Inferior parietal cortex (tissue), 1 donor: Measurements from ENCODE around the gene PCNT.

Experiments used
- DNase-seq: peaks from one replicate; pipeline ENCODE4 v3.0.0-alpha.2; 2016; ENCODE audit errors: extremely low spot score

PCNT gene

DNA sequence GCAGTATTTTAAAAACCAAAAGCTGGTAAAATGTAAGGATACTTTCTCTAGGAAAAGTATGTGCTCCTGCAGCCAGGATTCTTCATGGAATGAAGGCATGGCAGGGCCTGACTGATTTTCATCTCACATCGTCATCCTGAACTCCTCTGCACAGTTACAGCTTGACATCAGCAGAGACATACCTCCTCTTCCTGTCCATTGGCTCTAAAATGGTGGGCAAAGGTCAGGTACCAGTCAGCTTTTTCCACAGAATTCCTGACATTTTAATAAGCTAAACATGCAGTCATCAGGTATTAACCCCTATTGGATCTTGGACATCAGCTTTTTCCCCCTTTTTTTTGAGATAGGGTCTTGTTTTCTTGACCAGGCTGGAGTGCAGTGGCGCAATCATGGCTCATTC lies 5.8 kb downstream of the PCNT start:
- no peak for DNase-seq

DNA sequence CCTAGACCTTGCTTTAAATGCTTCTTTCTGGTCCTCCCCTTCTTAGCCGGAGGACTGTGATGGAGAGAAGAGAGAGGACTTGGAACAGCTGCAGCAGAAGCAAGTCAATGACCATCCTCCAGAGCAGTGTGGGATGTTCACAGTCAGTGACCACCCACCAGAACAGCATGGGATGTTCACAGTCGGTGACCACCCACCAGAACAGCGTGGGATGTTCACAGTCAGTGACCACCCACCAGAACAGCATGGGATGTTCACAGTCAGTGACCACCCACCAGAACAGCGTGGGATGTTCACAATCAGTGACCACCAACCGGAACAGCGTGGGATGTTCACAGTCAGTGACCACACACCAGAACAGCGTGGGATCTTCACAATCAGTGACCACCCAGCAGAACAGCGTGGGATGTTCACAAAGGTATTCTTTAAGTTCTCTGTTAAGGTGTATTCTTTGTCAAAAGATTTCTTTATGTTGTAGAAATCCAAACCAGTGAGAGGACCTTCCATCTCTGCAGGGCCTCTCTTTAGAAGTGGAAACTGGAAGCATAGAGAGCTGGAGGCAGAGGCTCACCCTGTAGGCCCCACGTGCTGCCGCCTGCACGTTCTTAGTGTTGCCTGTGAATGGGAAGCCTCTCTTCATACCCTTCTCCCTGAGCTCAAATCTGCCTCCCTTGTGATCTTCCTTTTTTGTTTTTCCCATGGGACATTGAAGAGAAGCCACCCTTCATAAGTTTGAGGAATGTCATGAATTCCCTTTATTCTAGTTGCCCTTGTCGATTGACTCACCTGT lies 10.6 kb downstream of the PCNT start:
- DNase-seq = no peak

DNA sequence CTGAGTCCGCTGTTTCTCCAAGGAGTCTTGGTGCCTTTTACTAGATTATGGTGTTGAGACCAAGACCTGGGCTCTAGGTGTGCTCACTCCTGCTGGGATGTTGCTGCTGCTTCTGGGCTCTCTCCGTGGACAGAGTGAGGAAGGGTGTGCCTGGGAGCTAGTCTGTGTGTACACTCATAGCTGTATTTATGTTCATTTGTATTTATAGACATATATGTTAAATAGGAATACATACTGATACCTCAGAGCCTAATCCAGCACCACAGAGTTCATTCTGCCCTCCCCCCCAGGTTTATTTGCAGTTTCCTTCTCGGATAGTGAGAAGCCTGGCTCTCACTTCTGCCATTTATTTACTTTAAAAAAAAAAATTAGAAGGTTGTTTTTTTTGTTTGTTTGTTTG lies 12.6 kb downstream of the PCNT start:
- DNase-seq = no peak

DNA sequence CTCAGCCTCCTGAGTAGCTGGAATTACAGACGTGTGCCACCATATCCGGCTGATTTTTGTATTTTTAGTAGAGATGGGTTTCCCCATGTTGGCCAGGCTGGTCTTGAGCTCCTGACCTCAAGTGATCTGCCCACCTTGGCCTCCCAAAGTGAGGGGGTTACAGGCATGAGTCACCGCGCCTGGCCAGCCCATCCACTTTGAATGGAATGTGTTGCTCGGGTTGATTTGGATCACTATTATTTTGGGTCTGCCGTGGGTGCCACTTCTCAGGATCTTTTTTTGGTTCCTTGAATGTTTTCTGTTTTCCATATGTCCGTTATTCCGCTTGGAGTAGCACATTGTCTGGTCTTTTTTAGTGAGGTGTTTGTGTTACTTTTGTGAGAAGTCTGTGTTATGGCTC lies 17.0 kb downstream of the PCNT start:
- DNase-seq = no peak

DNA sequence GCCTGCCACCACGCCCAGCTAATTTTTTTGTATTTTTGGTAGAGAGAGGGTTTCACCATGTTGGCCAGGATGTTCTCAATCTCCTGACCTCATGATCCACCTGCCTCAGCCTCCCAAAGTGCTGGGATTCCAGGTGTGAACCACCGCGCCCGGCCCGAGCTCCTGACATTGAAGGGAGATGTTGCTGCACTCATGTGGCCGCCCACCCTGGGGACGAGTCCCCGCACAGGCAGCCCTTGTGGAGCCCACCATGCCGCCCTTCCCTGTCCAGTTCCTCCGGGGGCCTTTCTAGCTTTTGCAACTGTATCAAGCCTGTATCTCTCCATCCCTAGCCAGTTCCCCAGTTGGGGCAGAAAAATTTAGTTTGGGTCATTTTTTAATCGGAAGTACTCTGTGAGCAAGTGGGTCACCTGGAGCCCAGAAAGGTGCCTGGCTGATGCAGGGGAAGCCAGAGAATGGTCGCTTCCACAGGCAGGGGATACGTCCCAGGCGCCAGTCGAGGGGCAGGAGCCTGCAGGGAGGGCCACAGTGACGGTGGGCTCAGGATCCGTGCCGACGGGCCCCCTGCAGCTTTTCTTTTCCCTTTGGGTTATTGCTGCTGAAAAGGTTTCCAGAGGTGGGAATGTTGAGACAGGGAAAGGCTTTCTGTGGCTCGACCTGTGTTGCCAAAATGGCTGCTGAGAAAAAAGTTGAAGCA lies 20.4 kb downstream of the PCNT start:
- DNase-seq = no peak

GRCh38 chr21:46345861-46346260 lies 21.9 kb downstream of the PCNT start:
- no peak for DNase-seq

DNA sequence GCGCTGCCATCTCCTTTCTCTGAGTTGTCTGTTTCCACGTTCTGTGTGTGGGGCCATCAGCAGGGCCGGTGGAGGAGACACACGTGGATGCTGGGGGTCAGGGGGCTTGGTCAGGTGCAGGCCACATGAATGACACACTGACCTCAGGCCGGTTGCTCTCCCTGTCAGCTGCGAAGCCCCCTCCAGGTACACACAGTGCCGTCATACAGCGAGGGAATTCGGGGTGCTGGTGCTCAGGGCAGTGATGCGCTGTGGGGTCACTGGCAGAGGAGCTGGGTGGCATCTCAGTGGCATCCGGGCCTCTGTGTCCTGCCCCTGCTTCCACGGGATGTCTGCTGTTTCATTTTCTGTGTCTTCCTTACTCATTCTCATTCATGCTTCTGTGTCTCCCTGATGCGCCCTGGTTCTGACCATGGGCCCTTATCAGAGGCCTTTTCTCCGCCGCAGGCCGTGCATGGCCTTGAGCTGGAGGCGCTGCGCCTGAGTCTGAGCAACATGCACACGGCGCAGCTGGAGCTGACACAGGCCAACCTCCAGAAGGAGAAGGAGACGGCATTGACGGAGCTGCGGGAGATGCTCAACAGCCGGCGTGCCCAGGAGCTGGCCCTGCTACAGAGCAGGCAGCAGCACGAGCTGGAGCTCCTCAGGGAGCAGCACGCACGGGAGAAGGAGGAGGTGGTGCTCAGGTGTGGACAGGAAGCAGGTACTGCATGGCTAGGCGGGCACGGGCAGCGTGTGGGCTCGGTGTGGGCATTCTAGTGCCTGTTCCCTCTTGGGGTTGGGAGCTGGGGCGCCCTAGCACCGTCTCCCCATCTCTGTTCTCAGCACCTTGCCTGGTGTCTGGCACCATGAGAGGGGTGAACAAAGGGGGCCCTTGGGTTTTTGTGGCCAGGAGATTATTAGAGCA lies 22.6 kb downstream of the PCNT start:
- no peak for DNase-seq

GRCh38 chr21:46347203-46347550 lies 23.2 kb downstream of the PCNT start:
- DNase-seq = no peak

- no peak for DNase-seq
These were observed 23.9 kb downstream of the PCNT start for GRCh38 chr21:46347791-46348381.

DNA sequence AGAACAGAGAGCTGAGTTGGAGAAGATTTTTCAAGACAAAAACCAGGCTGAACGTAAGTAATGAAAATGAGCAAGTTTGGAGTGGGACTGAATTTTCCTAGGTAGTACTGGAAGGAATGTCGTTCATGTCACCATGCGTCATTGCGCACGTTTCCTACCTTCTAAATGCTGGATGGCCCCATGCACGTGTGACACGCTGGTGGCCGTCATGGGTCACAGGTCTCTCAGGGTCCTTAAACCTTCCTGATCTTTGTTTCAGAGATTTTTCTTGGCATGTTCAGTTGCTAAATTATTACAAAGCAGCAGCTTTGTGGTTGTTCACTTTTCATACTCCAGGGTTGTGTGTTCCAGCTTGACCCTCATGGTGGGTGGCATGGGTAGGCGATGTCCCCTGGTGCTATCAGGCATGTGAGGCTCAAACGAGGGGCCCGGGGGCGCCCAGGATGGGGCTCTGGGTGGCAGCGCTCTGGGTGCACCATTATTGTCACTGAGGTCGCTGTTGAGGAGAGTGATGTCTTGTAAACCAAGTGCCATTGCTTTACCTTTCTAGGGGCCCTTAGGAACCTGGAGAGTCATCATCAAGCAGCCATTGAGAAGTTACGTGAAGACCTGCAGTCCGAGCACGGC lies 25.3 kb downstream of the PCNT start:
- no peak for DNase-seq

- DNase-seq = no peak
These were observed 26.6 kb downstream of the PCNT start for GRCh38 chr21:46350571-46350970.

GRCh38 chr21:46350981-46351380 lies 27.0 kb downstream of the PCNT start:
- no peak for DNase-seq

DNA sequence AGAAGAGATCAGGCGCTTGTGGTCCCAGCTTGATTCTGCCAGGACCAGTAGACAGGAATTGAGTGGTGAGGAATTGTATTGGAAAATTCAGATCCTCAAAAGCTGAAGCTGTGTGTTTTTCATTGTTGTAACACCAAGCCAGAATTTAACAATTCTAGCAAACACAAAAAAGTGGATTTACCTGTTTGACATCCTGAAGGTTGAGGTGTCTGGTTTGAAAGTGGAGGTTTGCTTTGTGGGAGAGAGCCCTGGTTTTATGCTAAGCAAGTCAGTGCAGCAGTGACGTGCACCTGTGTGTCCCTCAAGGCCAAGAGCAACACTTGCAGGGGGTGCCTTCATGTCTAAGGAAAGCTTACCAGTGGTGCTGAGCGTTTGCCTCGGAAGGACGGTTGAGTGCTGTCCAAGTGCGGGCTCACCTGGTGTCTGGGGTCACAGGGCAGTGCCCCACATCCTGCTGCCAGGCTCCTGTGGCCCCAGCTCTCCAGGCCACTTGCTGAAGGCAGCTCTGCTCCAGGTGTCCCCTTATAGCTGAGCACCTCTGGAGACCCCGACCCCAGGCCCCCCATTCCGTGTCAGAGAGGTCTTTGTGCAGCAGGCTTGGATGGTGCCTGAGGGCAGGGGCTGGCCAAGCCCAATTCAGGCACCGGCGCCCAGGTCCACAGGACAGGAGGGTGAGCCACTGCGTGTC lies 27.7 kb downstream of the PCNT start:
- no peak for DNase-seq

- DNase-seq = no peak
These were observed 28.2 kb downstream of the PCNT start for GRCh38 chr21:46352164-46352515.

DNA sequence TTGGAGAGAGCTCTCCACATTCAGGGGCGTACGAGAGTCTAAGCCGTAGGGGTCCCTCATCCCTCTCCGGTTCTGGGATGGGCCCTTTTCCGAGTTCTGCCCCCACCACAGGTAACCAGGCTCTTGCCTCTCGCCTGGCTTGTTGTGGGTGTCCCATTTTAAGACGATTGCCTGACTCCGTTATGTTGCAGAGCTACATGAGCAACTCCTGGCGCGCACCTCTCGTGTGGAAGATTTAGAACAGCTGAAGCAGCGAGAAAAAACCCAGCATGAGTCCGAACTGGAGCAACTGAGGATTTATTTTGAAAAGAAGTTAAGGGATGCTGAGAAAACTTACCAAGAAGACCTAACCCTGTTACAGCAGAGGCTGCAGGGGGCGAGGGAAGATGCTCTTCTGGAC lies 29.0 kb downstream of the PCNT start:
- no peak for DNase-seq

DNA sequence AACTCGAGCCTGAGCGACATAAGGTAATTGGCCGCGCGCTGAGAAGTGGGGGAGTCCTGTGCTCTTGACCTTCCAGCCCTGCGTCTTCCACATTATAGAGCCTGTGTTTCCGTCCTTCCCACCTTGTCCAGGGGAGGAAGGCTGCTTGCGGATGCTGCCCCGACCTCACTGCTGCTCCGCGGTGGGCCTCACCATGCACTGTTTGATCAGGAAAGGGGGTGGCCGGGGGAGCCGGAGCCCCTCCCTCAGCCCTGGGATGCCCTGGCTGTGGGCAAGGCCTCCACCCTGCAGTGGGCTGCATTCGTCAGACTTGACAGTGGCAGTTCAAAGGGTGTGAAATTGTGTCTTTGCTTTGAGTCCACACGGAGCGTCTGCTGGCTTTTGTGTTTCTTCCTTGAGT lies 30.1 kb downstream of the PCNT start:
- no peak for DNase-seq

- no peak for DNase-seq
These were observed 30.6 kb downstream of the PCNT start for GRCh38 chr21:46354518-46354917.

DNA sequence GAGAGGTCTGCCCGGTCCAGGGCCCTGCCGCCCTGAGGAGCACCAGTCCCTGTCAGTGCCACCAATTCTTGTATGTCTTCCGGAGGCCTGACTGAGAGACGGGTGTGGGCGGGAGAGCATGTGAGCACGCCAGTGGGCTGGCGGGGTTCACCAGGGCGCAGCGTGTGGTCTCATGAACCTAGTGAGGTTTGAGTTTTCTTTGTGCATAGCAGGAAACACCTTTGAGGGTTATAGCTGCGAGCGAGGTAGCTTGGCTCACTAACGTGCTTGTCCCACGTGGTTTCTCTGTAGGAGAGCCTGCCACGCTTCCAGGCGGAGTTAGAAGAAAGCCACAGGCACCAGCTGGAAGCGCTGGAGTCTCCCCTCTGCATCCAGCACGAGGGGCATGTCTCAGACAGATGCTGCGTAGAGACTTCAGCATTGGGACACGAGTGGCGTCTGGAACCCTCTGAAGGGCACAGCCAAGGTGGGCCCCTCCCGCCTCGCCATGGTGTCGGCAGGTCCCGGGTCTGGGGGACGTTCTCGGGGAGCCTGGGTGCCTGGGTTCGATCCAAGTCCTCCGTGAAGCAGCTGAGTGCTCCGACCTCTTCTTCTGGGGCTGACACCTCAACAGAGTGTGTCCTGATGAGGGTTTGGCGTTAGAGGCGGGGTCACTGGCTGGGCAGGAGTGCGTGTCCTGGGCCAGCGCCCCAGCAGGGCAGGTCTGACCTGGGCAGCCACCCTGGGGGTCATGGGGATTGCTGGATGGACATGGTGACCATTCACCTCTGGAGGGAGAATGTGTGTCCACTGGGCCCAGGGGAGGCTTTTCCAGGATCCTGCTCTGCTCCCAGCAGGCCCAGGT lies 31.4 kb downstream of the PCNT start:
- DNase-seq = no peak

DNA sequence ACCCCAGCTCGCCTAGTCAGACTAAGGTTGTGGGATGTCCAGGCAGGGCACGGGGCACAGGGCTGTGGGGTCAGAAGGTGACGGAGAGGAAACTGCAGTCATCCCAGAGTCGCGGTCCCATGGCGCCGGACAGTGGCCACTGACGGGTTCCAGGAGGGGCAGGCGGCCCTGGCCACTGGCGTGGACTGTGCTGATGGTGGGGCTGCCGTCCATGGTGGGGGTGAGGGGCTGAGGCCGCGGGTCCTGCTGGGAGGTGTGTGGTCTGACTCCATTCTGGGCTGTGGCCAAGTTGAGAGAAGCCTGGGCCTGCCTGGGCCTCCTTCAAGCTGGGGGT lies 32.0 kb downstream of the PCNT start:
- no peak for DNase-seq
